ENCODE data around the gene ALDOB.

ALDOB gene

GRCh38 chr9:101381833-101382342, 53.7 kb downstream of the ALDOB start:
- no peak for DNase-seq

GRCh38 chr9:101381118-101381517, 54.5 kb downstream of the ALDOB start:
- DNase-seq, result no peak

GRCh38 chr9:101380295-101380694, 55.3 kb downstream of the ALDOB start:
- no peak for DNase-seq

- no peak for DNase-seq
Measured at GRCh38 chr9:101376111-101376848, 59.3 kb downstream of the ALDOB start.

- no peak for DNase-seq
Measured at GRCh38 chr9:101375546-101375945, 60.0 kb downstream of the ALDOB start.

GRCh38 chr9:101372327-101373118, 63.1 kb downstream of the ALDOB start:
- DNase-seq, result no peak

GRCh38 chr9:101371813-101372212, 63.8 kb downstream of the ALDOB start:
- no peak for DNase-seq
